ENCODE measurements around the gene SPEM2.

Gene SPEM2

GRCh38 chr17:7475764-7476422 lies 50.5 kb downstream of the SPEM2 start:
- DNase-seq, result no peak

DNA sequence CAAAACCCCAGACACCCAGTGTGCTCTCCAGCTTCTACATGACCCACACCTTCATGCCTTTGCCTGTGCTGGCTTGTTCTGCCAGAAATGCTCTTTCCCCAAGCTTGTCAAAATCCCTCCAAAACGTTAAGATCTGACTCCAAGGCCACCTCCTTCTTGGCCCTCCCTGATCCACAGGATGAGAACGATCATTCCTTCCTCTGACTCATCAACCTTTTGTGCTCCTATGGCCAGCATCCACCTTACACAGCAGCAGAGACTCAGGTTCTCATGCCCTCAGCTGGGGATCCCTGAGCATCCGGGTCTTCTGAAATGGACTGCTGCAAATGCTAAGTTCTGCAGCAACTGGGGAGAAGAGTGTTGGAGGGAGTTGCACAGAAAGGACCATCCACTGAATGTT lies 51.1 kb downstream of the SPEM2 start:
- no peak for DNase-seq

GRCh38 chr17:7476951-7477350 lies 51.5 kb downstream of the SPEM2 start:
- no peak for DNase-seq

Measured in stimulated activated CD4-positive, alpha-beta T cell treated with anti-CD3 and anti-CD28 coated beads, Interleukin-12 subunit alpha, Interleukin-12 subunit beta, amount 100 ng/mL, for 4 hours (primary cell).